Hepatocyte (in vitro differentiated cells): Measurements from ENCODE around the gene IL36RN. TPM values are rescaled to one million over a fixed set of nuclear protein-coding genes. Genes with fewer than 3 reads are reported as not detected.

Experiments used
- DNase-seq: peaks from one replicate; pipeline ENCODE4 v3.0.0-alpha.2; 2016; ENCODE audit warnings: low spot score
- H2AFZ ChIP-seq: fragments of 200-600 bp; sonication (generic); 2 replicates; pipeline ENCODE4 v1.6.0; 2016; ENCODE audit warnings: antibody characterized with exemption, mild to moderate bottlenecking
- H3K27ac ChIP-seq: fragments of 200-600 bp; sonication (generic); 2 replicates; pipeline ENCODE4 v1.5.1; 2016; ENCODE audit warnings: mild to moderate bottlenecking
- H3K27me3 ChIP-seq: fragments of 200-600 bp; sonication (generic); 2 replicates; pipeline ENCODE4 v1.6.1; 2016
- H3K36me3 ChIP-seq: fragments of 200-600 bp; sonication (generic); replicated peaks from 2 replicates; pipeline ENCODE4 v1.5.1; 2016; ENCODE audit warnings: low read depth; ENCODE audit not compliant: insufficient read depth
- H3K4me1 ChIP-seq: fragments of 200-600 bp; sonication (generic); 2 replicates; pipeline ENCODE4 v1.5.1; 2016; ENCODE audit warnings: mild to moderate bottlenecking, moderate library complexity; ENCODE audit not compliant: insufficient read depth
- H3K4me2 ChIP-seq: fragments of 200-600 bp; sonication (generic); 2 replicates; pipeline ENCODE4 v1.6.0; 2016
- H3K4me3 ChIP-seq: fragments of 200-600 bp; sonication (generic); 2 replicates; pipeline ENCODE4 v1.5.1; 2016; ENCODE audit warnings: mild to moderate bottlenecking
- H3K79me2 ChIP-seq: fragments of 200-600 bp; sonication (generic); 2 replicates; pipeline ENCODE4 v1.6.0; 2017; ENCODE audit warnings: mild to moderate bottlenecking
- H3K9me2 ChIP-seq: fragments of 200-600 bp; sonication (generic); replicated peaks from 2 replicates; pipeline ENCODE4 v1.6.0; 2017; ENCODE audit warnings: mild to moderate bottlenecking; ENCODE audit not compliant: insufficient read depth
- H3K9me3 ChIP-seq: fragments of 200-600 bp; sonication (generic); 2 replicates; pipeline ENCODE4 v1.5.1; 2016; ENCODE audit warnings: low read depth, mild to moderate bottlenecking
- H4K20me1 ChIP-seq: fragments of 200-600 bp; sonication (generic); 2 replicates; pipeline ENCODE4 v1.6.0; 2016; ENCODE audit warnings: mild to moderate bottlenecking; ENCODE audit not compliant: insufficient read depth, poor library complexity, severe bottlenecking
- EZH2 ChIP-seq: fragments of 200-600 bp; sonication (generic); IDR thresholded peaks from 2 replicates; pipeline ENCODE4 v1.6.1; 2016; ENCODE audit warnings: antibody characterized with exemption, mild to moderate bottlenecking, borderline replicate concordance
- EZH2phosphoT487 ChIP-seq: fragments of 200-600 bp; sonication (generic); IDR thresholded peaks from one replicate; pipeline ENCODE4 v1.6.1; 2018; ENCODE audit warnings: antibody characterized with exemption, mild to moderate bottlenecking, low read depth, moderate library complexity; ENCODE audit not compliant: unreplicated experiment, severe bottlenecking
- WGBS: methylation state at CpG from one replicate; pipeline ENCODE4 v1.1.6; 2016; ENCODE audit warnings: low lambda C conversion rate; ENCODE audit errors: missing lambda C conversion rate; 5-methylcytosine and 5-hydroxymethylcytosine counted together
- polyA plus RNA-seq: library from polyadenylated mRNA; unstranded; fragments of >200 nt; fragmentation: Nextera tagmentation; extraction: Ambion mirVana; gene quantifications from 2 replicates; pipeline ENCODE4 v1.2.1, GENCODE V29; 2016
- total RNA-seq: library from RNA; depleted of rRNA; stranded (reverse); fragments of >200 nt; gene quantifications from 2 replicates; pipeline ENCODE4 v1.2.3, GENCODE V29; 2014
- TF ChIP-seq, protein P1 (sequence below): fragments of 200-600 bp; sonication (generic); IDR thresholded peaks from 2 replicates; pipeline ENCODE4 v1.5.1; 2016; ENCODE audit warnings: antibody characterized with exemption, mild to moderate bottlenecking; ENCODE audit not compliant: poor library complexity

The IL36RN gene
- total and polyA plus RNA-seq, 2 experiments from 2014 or later: 0.23 to 0.63 TPM

GRCh38 chr2:113104054-113104611 is 45.1 kb downstream of the IL36RN start:
- DNase-seq: no peak
- H4K20me1 ChIP-seq: no peaks in the 10 kb centered on the region
- H3K36me3 ChIP-seq: no peaks in the 10 kb centered on the region
- no peak overlapping the region for H3K4me2 ChIP-seq
- no peaks in the 10 kb centered on the region for H3K27me3 ChIP-seq
- H3K4me3 ChIP-seq: no peak overlapping the region
- H3K9me3 ChIP-seq: no peaks in the 10 kb centered on the region
- TF ChIP-seq, protein P1, sequence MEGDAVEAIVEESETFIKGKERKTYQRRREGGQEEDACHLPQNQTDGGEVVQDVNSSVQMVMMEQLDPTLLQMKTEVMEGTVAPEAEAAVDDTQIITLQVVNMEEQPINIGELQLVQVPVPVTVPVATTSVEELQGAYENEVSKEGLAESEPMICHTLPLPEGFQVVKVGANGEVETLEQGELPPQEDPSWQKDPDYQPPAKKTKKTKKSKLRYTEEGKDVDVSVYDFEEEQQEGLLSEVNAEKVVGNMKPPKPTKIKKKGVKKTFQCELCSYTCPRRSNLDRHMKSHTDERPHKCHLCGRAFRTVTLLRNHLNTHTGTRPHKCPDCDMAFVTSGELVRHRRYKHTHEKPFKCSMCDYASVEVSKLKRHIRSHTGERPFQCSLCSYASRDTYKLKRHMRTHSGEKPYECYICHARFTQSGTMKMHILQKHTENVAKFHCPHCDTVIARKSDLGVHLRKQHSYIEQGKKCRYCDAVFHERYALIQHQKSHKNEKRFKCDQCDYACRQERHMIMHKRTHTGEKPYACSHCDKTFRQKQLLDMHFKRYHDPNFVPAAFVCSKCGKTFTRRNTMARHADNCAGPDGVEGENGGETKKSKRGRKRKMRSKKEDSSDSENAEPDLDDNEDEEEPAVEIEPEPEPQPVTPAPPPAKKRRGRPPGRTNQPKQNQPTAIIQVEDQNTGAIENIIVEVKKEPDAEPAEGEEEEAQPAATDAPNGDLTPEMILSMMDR: no peak
- TF ChIP-seq EZH2phosphoT487: no peak
- TF ChIP-seq EZH2: no peak
- no peaks in the 10 kb centered on the region for H3K4me1 ChIP-seq
- H3K9me2 ChIP-seq: no peaks in the 10 kb centered on the region
- WGBS: 61% methylated on average over 3 of the region's 3 CpGs
- H3K27ac ChIP-seq: no peak overlapping the region
- H2AFZ ChIP-seq: no peak overlapping the region
- H3K79me2 ChIP-seq: no peaks in the 10 kb centered on the region

DNA sequence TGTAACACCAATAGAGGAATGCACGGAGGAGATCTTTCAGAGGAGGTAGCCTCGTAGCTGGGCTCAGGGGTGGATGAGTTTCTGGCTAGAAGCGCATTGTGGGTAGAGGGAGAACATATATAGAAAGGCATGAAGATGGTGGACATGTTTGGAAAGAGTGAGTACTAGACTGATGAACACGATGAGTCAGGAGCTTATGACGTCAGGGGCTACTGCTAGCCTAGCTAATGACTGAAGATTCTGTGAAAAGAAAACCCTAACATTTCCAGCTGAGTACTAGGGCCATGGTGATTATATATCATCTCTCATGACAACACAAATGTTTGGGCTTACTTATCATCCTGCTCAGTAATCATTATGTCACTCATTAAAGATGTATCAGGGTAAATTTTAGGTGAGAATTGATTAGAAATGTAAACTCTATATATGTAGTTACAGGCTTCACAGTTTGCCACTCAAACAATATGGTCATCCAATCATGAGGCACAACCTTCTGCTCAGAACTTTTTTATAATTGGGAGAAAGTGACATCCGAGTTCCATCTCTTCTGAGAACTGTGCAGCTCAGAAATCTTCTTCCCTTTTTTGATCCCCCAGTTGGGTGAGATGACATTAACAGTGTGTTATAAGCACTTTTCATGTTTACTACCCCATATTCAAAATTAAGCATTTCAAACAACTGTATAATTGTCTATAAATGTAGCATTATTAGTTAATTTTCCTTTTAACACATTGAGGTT is 46.2 kb downstream of the IL36RN start:
- DNase-seq: no peak
- Histone ChIP-seq H3K27me3 (no peaks in the 10 kb centered on the region), H3K4me1 (no peaks in the 10 kb centered on the region), H3K4me2 (no peak overlapping the region), H3K36me3 (no peaks in the 10 kb centered on the region), H3K9me3 (no peaks in the 10 kb centered on the region), H4K20me1 (no peaks in the 10 kb centered on the region), H3K79me2 (no peaks in the 10 kb centered on the region), H2AFZ (no peak overlapping the region), H3K27ac (no peak overlapping the region), H3K9me2 (no peaks in the 10 kb centered on the region), H3K4me3 (no peak overlapping the region)
- 73% methylated on average over 6 of the region's 6 CpGs for WGBS
- TF ChIP-seq, protein P1: no peak

DNA sequence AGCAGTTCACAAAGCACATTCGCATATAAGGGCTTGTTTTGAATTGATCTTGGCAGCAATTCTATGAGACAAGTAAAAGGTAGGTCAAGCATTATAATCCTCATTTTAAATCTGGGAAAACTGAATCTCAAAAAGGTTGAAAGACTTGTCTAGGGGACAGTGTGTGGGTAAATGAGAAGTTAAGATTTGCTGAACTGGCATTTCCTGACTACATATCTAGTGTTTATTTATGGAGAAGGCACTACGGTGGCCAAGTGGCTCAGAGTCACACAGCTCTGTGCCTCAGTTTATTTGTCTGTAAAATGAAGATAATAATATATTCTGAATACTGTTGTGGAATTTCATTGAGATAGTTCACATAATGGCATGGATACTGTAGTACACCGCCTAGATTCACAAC is 52.1 kb downstream of the IL36RN start:
- no peaks in the 10 kb centered on the region for H4K20me1 ChIP-seq
- no peaks in the 10 kb centered on the region for H3K9me3 ChIP-seq
- H3K79me2 ChIP-seq: no peaks in the 10 kb centered on the region
- H3K36me3 ChIP-seq: no peaks in the 10 kb centered on the region
- TF ChIP-seq EZH2: no peak
- TF ChIP-seq, protein P1: no peak
- no peak for TF ChIP-seq EZH2phosphoT487
- no peak overlapping the region for H3K4me2 ChIP-seq
- H3K4me3 ChIP-seq: no peak overlapping the region
- no peak for DNase-seq
- H3K9me2 ChIP-seq: no peaks in the 10 kb centered on the region
- no peaks in the 10 kb centered on the region for H3K4me1 ChIP-seq
- H2AFZ ChIP-seq: no peak overlapping the region
- H3K27ac ChIP-seq: no peak overlapping the region
- no peaks in the 10 kb centered on the region for H3K27me3 ChIP-seq
- 83% methylated on average over 3 of the region's 3 CpGs for WGBS
